Left lobe of liver (tissue), 2 donors: Measurements from ENCODE around the gene PTPRD. TPM values are rescaled to one million over a fixed set of nuclear protein-coding genes. Genes with fewer than 3 reads are reported as not detected.
"Not testable (repeated sequence)": the region's sequence is repeated elsewhere in the genome, so short reads cannot be mapped to it uniquely, and the experiment has no call there.

ENCODE experiments used
- ATAC-seq: fragments of 200-7000 bp; cut with Tn5 transposase; one replicate; pipeline ENCODE4 v1.9.1; 2020; ENCODE audit warnings: mild to moderate bottlenecking, moderate library complexity
- DNase-seq: peaks from one replicate; pipeline ENCODE4 v3.0.0-alpha.2; 2020; ENCODE audit warnings: low spot score
- total RNA-seq: library from RNA; stranded (reverse); gene quantifications from one replicate; pipeline ENCODE4 v1.2.1, GENCODE V29; 2021
- donor health status: DM: no; HTN: no; CAD: no; lungs with moderate emphysema.
- donor health status: DM: no; HTN: yes; CAD: no.

The PTPRD gene
- total RNA-seq, 1 donor from 2014 or later, result 29.4 TPM

DNA sequence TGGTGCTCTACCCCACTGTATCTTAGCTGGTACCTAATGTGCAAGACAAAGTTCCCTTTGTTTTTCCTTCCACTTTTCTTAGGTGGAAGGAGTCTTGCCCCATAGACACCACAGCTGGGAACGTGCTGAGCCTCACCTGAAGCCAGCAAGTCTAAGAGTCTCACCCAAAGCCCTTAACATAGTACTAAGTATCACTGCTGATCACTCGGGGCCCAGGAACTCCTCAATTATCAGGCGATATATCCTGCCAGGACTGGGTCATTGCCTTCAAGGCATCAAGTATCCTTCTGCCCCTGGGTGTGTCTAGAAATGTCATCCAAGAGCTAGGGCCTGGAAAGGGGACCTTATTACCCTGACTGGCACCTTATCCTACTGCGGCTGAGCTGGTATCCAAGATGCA lies 123.9 kb downstream of the PTPRD start:
- ATAC-seq (no peak), DNase-seq (no peak)

DNA sequence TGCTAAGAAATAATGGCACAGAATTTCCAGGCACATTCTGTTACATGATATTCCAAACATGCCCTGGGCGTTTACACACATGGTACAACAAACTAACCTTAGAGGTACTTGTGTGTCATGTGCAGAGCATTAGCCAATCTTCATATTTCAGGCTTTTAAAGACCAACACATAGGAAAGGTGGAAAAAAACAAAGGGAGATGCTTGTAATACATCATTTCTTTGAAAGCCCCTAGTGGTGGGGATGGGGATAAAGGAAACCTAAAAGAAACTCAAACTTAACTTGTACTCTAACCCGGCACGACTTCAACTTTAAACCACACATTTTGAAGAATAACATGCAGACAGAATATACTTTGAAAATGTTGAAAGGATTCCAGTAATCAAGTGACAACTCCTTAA lies 133.6 kb downstream of the PTPRD start:
- no peak for DNase-seq

DNA sequence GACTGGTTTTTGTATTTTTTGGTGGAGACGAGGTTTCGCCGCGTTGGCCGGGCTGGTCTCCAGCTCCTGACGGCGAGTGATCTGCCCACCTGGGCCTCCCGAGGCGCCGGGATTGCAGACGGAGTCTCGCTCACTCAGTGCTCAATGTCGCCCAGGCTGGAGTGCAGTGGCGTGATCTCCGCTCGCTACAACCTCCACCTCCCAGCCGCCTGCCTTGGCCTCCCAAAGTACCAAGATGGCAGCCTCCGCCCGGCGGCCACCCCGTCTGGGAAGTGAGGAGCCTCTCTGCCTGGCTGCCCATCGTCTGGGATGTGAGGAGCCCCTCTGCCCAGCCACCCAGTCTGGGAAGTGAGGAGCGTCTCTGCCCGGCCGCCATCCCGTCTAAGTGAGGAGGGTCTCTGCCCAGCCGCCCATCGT lies 163.6 kb downstream of the PTPRD start:
- ATAC-seq, DNase-seq: not testable (repeated sequence)

More for the DNA sequence above, 133.6 kb downstream of the PTPRD start:
- no peak for ATAC-seq

DNA sequence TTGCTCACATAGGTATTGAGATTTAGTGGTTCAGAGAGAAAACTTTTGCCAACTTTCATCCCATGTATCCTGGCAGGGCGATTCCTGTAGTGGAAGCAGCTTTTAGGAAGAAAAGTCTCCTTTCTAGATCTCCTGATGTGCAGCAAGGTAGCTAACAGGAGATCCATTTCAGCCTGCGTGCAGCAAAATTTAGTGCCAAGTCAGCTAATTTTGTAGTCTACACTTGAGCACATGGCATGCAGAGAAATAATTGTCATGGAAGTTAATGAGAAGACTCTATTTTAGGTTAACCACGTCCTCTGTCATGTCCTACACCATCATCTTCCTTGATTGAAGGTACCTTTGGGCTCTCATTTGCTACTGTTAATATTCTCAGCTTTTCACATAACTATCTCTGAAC lies 165.8 kb downstream of the PTPRD start:
- ATAC-seq (no peak), DNase-seq (no peak)

DNA sequence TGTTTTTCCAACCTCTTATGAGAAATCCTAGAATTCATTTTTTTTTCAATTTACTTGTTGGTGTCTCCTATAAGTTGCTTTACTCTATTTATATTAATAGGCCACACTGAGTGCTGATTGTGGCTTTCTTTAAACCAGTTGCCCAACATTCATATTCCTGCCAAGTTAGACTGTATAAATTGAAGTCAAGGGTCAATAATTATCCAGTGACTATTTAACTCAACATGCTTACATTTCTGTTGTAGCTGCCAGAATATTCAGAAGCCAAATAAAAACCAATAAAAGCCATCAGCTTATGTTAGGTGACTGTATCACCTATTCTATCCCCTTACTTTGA lies 169.0 kb downstream of the PTPRD start:
- DNase-seq (no peak), ATAC-seq (no peak)

DNA sequence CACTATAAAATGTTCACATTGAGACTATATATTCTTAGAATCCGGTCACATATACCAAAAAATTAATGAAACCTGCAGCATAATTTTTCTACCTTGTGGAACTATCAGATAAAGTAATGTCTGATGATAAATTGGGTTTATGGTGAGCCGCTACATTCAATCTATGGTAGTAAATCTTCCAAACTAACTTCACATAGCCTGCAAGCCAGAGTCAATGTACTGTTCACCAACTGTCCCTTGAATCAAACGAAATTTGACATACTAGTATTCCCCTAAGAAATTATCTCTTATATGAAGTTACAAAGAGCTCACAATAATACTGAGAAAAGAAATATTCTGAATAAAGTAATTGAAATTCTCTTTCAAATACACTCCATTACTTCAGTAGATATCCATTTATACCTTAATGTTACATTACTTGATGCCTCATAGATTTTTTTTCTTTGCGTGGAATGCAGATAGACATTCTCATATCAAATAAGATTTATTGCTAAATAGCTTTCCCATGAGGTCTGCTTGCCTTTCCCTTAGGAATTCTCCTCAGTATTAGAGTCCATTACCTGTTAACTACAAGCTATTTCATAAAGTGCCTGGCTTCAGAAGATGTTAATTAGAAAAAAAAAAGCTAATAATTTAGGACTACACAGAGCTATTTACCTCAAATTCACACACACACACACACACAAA lies 169.5 kb downstream of the PTPRD start:
- no peak for ATAC-seq
- no peak for DNase-seq

DNA sequence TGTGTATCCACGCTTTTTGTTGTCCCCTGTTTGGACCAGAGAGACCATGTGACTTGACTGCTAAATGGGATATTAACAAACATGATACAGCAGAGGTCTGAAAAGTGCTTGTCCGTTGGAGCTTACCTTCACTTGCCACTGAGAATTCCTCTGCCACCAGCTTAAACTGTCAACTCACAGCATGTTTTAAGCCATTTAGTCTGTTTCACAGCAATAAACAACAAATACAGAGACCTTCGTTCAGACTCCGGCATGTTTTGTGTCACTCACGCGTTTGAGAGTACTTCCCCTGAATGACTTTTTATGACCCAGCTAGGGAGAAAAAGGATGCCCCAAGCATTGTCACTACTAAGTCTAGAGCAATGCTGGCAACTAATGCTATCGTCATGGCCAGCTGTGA lies 173.8 kb downstream of the PTPRD start:
- ATAC-seq (no peak), DNase-seq (no peak)

DNA sequence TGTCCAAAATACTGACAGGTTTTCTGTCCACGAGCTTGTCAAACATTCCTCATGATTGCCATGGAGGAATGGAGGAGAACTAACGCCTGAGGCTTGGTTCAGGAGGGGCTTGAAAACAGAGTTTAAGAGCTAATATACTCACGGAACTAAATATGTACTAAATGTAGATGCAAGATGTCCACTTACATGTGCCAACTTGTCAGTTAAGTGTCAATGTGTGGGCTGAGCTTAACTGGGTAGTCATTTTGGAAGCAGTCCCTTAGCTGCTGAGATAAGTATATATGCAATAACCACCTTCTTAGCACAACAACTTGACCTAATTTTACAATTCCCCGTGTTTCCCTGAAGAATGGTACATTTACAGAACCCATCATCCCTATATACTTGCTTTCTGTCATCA lies 176.0 kb downstream of the PTPRD start:
- DNase-seq, result no peak
- ATAC-seq, result no peak

DNA sequence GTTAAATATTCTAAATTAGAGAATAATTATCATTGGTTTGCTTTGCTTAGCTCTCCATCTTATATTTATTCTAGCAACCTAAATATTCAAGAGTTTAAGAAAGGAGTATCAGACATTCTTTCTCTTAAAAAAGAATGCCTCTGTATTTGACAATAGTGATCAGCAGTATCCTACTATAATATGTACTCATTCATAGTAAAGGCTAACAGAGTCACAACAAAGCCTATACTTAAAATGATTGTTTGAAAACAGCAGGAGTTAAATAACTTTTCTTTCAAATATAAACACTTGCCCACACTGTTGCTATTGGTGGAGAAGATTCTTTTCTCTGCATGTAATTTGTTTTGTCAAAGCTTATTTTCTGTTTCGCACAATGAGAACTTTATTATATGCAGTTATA lies 178.4 kb downstream of the PTPRD start:
- ATAC-seq, result no peak
- DNase-seq, result no peak

DNA sequence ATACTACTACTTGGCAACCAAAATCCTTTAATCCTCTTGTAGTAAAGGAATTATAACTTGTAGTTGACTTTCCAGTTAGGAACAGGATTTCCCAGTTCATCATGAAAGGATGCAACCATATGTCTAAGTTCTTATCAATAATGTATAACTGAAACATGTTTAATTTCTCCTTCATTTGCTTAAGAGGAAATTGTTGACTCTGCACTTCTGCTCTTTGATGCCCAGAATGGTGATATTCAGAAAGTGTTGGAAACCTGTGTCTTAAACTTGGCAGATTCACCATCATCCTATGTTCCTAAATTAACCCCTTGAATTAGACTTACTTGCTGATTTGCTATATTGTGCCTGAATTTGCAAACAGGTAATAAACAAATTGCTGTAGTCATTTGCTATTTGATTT lies 201.5 kb downstream of the PTPRD start:
- no peak for DNase-seq
- no peak for ATAC-seq

DNA sequence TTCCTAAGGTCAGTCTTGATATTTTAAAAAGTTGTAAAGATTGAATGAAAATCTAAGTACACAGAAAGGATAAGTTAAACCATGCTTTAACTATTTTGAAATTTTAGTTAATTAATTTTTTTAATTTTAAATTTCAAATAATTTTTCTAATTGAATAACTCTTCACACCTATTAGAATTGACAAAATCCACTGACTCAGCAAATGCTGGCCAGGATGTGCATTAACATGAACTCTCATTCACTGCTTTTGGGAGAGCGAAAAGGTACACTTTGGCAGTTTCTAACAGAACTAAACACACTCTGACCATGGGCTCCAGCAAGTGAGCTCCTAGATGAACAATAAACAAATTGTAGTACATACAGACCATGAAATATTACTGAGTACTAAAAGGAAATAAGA lies 209.5 kb downstream of the PTPRD start:
- ATAC-seq, result no peak
- no peak for DNase-seq

DNA sequence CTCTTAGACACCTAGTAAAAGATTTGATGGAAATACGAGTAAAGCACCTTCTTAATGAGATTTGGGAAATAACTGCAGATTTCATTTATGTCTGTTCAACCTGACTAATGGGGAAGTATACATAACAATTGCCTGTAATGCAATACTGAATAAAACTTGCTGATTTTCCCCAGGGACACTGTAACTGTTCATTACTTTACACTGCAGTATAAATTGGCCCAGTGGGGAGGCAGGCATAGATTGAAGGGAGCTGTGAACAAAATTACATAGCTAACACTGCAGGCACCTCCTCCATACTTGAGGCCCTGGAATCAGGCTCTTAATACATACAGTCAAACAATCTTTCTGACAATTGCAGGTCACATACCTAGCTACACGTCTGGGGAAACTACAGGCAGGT lies 216.2 kb downstream of the PTPRD start:
- ATAC-seq, result no peak

DNA sequence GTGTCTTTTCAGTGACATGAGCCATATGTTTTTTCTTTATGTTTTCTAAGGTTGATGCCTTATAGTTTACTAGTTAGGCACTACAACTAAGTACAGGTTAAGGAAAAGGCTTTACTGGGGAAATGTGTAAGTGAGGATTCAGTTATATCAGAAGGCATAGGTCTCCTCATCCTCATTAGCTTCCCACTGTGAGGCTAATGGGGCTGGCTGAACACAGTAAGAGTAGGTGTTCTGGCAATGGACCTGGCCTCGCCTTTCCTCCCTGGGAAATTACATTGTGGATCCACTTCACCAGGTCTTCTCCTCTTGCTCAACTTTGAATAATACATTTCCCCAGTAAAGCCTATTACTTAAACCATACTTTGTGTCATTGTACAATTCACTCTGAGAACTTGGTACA lies 225.5 kb downstream of the PTPRD start:
- ATAC-seq (no peak), DNase-seq (no peak)

More for the DNA sequence above, 216.2 kb downstream of the PTPRD start:
- no peak for DNase-seq

DNA sequence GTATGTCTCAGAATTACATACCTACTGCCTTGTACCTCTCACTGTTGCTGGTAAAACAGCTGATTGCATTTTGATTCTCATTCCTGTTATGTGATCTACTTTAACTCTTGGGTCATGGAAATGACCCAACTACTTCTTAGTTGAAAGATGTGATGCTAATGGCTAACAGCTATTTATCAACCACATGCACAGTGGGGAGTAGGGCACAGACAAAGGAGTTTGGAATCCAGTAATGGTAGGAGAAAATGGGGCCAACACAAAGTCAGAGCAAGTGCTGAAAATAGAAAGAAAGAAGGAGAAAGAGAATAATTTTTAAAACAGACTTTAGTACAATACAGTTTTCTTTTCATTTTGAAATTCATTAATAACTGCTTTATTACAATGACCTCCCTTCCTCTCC lies 241.0 kb downstream of the PTPRD start:
- ATAC-seq (no peak), DNase-seq (no peak)

DNA sequence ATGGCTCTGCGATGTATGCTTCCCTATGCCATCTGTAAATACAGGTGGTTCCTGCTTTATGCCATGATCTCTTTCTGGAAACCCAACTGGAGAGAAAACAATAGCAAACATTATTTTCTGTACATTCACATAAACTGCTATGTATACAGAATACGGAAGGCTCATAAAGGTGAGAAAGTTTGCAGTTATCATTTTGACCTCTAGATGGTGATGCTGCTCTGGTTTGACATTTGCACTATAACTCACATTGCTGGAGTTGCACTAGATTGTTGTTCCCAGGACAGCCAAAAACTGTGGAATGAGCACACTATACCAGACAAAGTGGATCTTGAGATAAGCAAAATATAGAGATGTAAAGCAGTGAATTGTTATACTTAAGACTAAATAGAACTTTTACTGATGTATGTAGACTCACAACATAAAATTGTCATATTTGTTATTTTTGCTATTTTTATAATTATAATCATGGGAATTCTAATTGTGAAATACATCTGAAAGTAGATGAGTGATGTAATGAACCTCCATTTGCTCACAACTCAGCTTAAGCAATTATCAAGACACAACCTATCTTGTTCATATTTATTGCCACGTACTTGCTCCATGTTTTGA lies 246.5 kb downstream of the PTPRD start:
- peak; percentile 91 for ATAC-seq
- DNase-seq, result no peak

DNA sequence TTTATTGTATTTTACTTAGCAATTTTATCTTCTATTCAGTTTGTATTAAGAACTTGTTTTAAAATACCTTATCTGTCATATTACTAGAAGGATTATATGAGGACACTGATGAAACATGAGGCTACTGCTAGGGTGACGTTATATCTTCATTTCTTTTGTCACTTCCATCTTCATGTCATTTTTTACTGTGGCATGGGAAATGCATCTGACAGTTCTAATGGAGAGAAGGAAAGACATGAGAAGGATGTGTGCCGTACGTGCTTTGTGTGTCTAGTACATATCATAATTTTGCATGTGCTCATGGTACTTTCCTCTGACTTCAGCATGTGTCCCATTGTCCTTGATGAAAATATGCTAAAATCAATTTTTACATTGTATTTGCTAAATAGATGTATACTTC lies 258.2 kb downstream of the PTPRD start:
- DNase-seq (no peak), ATAC-seq (no peak)

DNA sequence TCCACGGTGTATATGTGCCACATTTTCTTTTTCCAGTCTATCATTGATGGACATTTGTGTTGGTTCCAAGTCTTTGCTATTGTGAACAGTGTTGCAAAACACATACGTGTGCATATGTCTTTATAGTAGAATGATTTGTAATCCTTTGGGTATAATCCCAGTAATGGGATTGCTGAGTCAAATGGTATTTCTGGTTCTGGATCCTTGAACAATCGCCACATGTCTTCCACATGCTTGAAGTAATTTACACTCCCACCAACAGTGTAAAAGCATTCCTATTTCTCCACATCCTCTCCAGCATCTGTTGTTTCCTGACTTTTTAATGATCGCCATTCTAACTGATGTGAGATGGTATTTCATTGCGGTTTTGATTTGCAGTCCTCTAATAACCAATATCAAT lies 267.2 kb downstream of the PTPRD start:
- DNase-seq, ATAC-seq: not testable (repeated sequence)

DNA sequence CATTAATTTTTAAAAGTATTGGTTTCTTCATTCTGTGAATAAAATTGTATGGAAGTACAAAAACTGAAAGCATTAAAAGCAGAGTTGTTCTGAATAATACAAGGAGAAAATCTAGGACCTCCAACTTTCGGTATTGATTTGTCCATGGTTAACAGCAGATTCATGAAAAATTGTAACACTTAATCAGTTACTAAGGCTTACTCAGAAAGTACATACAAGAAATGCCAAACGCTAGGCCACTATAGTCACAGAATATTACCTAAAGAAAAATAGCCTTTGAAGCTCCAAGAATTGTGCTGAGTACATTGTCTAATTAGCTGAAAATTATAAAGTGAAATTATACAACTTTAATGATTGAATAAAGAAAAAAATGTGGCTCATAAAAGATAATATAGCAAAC lies 271.7 kb downstream of the PTPRD start:
- ATAC-seq, result no peak

DNA sequence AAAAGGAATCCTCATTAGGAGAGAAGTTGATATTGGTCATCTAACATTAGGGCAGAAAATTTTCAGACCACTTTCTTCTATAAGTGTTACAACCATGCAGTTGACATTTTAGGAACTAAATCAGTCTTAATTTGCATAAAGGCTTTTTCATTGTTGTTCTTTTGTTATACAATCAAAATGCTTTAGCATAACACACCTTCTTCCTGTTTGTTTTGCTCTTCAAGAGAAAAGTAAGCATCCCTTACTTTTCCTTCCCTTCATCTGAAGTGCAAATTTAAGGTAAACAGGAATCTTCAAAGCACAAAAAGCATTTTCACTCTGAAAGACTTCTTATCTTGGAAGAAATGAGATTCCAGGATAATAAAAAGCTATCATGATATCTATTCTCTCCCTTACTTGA lies 273.6 kb downstream of the PTPRD start:
- ATAC-seq (no peak), DNase-seq (no peak)

More for the DNA sequence above, 271.7 kb downstream of the PTPRD start:
- DNase-seq, result no peak

DNA sequence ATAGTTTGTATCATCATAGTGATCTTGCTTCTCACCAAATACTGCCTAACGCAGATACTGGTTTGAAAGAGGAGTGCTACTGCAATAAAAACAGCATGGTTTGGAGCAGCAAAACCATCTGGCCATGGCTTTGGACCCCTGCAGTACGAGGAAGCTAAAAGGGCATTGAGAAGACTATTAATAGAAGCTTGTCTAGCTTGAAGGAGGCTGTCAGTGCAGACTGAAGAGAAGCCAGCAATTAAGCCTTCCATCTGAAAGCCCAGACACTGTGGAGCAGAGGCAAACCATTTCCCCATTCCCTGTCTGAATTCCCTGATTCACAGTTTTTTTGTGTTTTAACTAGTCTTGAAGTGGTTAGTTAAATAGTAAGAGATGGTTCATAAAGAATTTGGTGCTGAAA lies 281.6 kb downstream of the PTPRD start:
- no peak for DNase-seq
- ATAC-seq, result no peak

DNA sequence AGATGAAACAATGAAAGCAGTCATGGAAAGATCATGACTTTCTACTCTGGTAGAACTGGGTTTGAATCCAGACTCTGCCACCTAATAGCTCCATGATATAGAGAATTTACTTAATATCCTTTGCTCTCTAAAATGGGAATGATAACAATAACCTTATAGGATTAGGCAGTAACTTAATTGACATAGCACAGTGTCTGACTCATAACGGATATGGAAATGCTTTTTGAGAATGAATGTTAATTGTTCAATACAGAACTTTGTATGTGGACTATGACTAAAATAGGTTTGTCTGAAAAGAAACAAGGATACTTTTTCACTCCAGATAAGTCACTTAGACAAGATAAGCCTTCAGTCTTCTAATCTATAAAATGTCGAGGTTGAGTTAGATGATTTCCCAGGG lies 330.7 kb downstream of the PTPRD start:
- no peak for ATAC-seq
- no peak for DNase-seq

DNA sequence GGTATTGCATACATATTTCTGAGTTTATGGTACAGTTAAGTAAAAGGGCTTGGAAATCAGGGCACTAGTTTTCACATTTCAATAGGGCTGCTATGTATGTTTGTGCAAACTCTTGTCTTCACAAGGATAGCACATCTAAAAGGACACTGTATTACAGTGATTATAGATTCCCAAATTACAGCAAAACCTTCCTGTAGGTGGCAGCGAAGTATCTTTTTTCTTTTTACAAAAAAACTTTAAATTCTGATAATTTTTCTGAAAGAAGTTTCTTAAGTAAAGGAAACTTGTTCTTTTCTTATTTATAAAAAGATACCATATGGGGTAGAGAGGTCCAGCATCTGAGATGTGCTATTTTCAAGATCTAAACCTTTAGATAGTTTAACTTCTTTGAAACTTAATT lies 337.8 kb downstream of the PTPRD start:
- DNase-seq, result no peak

DNA sequence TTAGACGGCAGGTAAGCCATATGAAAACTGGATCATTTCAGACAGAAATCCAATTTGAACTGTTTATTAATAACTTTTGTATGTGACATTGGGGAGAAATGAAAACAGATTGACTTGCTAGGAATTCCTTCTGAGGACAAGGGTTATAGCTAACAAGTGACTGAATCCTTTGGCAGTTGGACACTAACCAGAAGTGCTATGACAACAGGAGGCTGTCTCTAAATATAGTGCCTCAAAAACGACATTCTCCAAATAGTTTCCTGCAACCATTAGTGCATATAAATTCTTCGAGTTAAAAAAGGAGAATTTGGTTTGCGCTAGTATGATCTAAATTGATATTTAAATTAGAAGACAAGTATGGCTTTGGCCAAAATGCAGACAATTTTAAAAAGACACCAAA lies 338.6 kb downstream of the PTPRD start:
- no peak for DNase-seq
- ATAC-seq, result no peak

More for the DNA sequence above, 337.8 kb downstream of the PTPRD start:
- no peak for ATAC-seq
